HG02642 (cell line): ENCODE results near the gene GPR180.

ENCODE experiments used
- ATAC-seq: cut with Tn5 transposase; IDR thresholded peaks from one replicate; pipeline ENCODE4 v1.9.1; 2021; ENCODE audit warnings: mild to moderate bottlenecking; ENCODE audit not compliant: unreplicated experiment, poor library complexity

Gene GPR180

DNA sequence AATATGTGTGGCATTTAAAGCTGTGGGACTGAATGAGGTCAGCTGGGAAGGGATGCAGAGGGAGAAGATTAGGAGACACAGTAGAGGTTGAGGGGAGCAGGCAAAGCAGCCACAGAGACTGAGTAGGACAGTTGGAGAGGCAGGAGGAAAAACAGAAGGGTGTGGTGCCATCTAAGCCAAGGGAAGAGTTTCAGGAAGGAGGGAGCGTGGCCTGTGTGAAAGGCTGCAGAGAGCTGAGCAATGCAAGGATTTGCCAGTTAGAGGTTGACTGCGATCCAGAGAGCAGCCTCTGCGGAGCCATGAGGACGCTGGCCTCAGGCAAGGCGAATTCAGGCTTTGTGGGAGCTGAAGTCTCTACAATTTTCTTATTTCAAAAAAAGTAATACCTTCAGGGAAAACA is 81.8 kb downstream of the GPR180 start:
- ATAC-seq = no peak
